22Rv1 (cell line): ENCODE measurements around the gene CDCP1.

Experiments used
- H3K27ac ChIP-seq: fragments of 450-650 bp; 2 replicates; pipeline ENCODE4 v1.5.1; 2017
- CTCF ChIP-seq: fragments of 450-650 bp; IDR thresholded peaks from 2 replicates; pipeline ENCODE4 v1.5.1; 2017; ENCODE audit warnings: mild to moderate bottlenecking
- ZFX ChIP-seq: fragments of 450-650 bp; IDR thresholded peaks from 2 replicates; pipeline ENCODE4 v1.6.1; 2017; ENCODE audit warnings: antibody characterized with exemption, borderline replicate concordance

CDCP1 gene

GRCh38 chr3:45145681-45146614, at the start of gene CDCP1:
TSS of gene CDCP1 (minus strand) at chr3:45146378. CDS start at chr3:45146287, 91 bp downstream.
- TF ChIP-seq CTCF, result no peak
- no peak within 1 kb of the TSS for H3K27ac ChIP-seq

- TF ChIP-seq ZFX (no peak), CTCF (no peak)
- H3K27ac ChIP-seq, result no peak overlapping the region
Measured at GRCh38 chr3:45194791-45195190, 48.6 kb upstream of the CDCP1 start.

- TF ChIP-seq CTCF (no peak), ZFX (no peak)
- no peak overlapping the region for H3K27ac ChIP-seq
Measured at GRCh38 chr3:45191924-45192417, 45.8 kb upstream of the CDCP1 start.

GRCh38 chr3:45191424-45191823, 45.2 kb upstream of the CDCP1 start:
- H3K27ac ChIP-seq, result no peak overlapping the region
- TF ChIP-seq CTCF (no peak), ZFX (no peak)

GRCh38 chr3:45188719-45189659, 42.8 kb upstream of the CDCP1 start:
- no peak overlapping the region for H3K27ac ChIP-seq
- no peak for TF ChIP-seq ZFX
- TF ChIP-seq CTCF, result no peak

GRCh38 chr3:45187694-45188141, 41.5 kb upstream of the CDCP1 start:
- H3K27ac ChIP-seq, result no peak overlapping the region
- TF ChIP-seq ZFX (no peak), CTCF (no peak)
